GM18907 (cell line): ENCODE measurements around the gene MYO18A.

Experiments used
- ATAC-seq: cut with Tn5 transposase; IDR thresholded peaks from one replicate; pipeline ENCODE4 v1.9.1; 2021; ENCODE audit warnings: mild to moderate bottlenecking, moderate library complexity; ENCODE audit not compliant: unreplicated experiment

Gene MYO18A

GRCh38 chr17:29167393-29168078 lies 12.7 kb downstream of the MYO18A start:
- ATAC-seq = no peak

GRCh38 chr17:29166507-29166887 lies 13.7 kb downstream of the MYO18A start:
- no peak for ATAC-seq

GRCh38 chr17:29165800-29166506 lies 14.2 kb downstream of the MYO18A start:
- ATAC-seq = no peak

- ATAC-seq = no peak
Measured at GRCh38 chr17:29165261-29165660, 14.9 kb downstream of the MYO18A start.

DNA sequence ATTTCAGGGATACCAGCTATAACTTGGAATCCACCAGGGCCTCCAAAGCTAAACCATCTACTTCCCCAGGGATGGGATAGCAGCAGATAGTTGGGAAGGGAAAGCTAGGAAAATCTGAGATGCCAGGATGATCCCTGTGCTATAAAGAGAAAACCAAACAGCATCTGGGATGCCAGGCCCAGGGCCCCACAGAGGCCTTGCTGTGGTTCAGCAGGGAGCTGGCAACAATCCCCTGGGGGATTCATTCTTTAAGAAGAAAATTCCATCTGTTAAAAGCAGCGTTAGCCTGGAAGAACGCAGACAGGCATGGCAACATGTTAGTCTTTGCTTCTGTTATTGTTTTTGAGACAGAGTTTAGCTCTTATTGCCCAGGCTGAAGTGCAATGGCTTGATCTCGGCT lies 16.6 kb downstream of the MYO18A start:
- no peak for ATAC-seq

DNA sequence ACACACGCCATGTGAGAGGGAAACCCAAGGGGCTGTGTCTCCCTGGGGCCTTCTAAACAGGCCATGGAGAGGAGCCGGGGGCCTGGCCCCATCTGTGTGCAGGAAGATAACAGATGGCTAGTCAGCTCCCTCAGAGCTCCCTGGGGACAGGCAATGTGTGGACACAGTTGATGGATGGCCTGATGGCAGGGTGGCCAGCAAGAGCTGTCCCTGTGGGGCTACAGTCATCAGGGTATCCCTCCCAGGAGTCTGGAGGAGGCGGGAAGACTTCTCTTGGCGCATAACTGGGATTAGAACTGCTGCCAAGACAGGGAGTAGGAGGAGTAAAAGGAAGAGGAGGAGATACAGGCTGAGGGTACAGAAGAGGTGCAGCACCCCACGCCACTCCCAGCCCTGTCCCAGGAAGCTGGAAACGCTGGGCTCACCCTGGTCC lies 17.3 kb downstream of the MYO18A start:
- no peak for ATAC-seq

DNA sequence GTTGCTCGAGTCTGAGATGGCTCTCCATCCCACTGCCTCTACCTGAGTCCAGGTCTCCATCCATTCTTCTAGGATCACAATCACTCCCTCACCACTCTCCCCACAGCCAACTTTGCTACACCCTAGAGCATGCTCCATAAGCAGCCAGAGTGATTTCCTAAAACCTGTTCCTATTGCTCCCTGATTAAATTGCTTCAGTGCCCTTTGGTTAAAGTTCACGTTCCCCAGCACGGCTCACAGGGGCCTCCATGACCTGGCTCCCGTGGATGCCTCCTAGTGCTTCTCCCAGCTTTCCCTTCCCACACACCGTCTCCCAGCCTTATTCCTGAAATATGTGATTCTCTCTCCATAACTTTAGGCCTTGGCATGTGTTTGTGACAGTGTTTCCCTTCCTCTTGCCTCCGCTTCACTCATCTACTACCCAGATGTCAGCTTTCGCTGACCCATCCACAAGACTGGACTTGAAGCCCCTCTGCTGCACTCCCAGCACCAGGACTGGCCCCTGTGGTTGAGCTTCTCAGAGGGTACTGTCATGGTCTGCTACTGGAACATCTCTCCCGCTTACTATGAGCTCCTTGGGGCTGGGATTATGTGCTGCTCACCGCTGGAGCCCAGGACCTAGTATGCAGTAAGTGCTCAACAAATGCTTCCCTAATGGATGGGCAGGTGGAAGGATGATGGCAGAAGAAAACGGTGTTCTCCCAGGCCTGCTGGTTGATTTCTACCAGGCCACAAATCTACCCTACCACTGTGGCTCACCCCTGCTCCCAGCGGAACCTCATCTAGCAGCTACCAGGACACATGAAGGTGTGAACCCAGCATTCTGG lies 17.9 kb downstream of the MYO18A start:
- no peak for ATAC-seq

DNA sequence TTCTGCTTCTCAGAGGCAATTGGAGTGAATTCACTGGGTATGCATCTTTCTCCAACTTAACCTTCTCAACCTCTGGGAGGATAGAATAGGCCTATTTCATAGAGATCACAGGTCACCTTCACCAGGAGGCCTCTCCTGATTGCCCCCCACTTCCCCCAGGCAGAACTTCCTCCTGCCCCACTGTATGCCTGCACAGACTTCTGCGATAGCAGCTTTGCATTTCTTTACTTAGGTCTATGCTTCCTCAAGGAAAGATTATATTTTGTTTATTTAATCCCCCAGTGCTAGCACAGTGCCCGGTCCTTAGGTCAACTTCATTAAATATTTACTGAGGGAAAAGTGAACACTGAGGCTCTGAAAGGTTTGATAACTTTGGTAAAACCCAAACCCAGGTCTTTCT lies 19.9 kb downstream of the MYO18A start:
- ATAC-seq = no peak

- ATAC-seq = no peak
Measured at GRCh38 chr17:29159306-29159860, 20.8 kb downstream of the MYO18A start.

- no peak for ATAC-seq
Measured at GRCh38 chr17:29158488-29159275, 21.5 kb downstream of the MYO18A start.

GRCh38 chr17:29158096-29158487 lies 22.1 kb downstream of the MYO18A start:
- no peak for ATAC-seq

- no peak for ATAC-seq
Measured at GRCh38 chr17:29157310-29157709, 22.9 kb downstream of the MYO18A start.

GRCh38 chr17:29156781-29157180 lies 23.4 kb downstream of the MYO18A start:
- ATAC-seq = no peak

- no peak for ATAC-seq
Measured at GRCh38 chr17:29155966-29156338, 24.2 kb downstream of the MYO18A start.

DNA sequence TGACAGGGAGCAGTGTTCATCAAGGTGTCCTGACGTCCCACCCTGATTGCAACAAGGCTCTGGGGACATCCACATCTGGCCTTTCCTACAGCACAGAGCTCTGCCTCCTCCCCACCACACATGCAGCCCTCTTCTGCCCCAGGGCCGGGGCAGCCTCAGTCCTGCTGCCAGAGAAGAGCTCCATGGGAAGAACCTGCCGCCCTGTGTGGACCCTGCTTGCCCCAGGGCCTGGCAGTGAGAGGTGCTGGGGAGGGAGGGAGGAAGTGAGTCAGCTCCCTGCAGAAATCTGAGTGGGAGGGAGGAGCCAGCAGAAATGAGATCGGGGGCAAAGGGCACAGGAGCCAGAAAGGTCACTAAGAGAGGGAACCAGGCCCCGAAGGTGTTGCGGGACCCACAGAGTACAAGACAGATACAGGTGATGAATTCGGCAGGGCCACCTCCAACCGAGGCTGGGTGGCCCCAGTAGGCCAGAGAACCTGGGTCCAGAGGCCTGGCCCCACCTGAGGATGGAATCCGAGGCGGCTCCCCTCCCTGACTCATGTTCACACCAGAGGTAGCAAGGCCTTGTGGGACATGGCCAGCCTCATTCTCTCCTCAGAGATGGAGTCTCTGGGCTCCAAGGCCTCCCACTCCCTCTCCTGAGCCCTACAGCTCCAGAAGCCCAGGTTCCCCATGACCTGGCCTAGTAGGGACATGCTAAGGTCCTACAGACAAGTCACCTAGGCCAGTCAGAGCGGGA lies 24.8 kb downstream of the MYO18A start:
- ATAC-seq = no peak

DNA sequence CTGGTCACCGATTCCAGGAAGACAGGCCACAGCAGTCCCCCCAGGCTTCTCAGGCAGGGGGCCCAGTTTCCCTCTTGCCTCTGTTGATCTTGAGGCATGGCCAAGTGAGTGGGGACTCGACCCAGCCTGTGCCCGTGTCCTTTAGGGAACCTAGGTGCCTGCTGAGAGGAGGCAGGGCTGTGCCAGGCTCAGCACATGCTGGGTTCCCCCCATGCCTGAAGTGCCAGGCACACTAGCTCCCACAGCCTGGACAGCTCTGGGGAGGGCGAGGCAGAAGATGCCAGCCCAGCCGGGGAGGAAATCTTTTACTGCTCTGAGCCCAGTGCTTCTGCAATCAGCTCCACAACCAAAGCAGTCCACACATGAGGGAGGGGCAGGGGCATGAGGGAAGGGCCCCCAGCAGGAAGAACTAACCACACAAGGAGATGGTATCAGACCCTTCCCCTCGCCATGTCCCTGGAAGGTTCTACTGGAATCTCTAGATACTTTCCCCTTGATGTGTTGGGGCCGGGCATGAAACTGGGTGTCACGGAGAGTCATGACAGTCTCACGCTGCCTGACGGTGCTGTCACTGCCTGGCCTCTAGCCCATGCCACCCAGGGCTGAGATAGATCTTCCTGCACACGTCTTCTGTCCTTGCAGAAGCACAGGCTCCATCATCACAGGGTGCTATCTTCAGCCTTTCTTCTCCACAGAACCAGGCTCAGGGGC lies 25.5 kb downstream of the MYO18A start:
- no peak for ATAC-seq

- ATAC-seq = no peak
Measured at GRCh38 chr17:29151567-29151966, 28.6 kb downstream of the MYO18A start.

GRCh38 chr17:29150161-29150560 lies 30.0 kb downstream of the MYO18A start:
- no peak for ATAC-seq

GRCh38 chr17:29149431-29150064 lies 30.6 kb downstream of the MYO18A start:
- peak; percentile 25 for ATAC-seq
